ENCODE measurements around the gene RAD51B.
A peak's percentile ranks its signal among the peaks of the same experiment; 100 is the strongest.

The RAD51B gene

GRCh38 chr14:68616221-68616902 is 796.8 kb downstream of the RAD51B start:
- no peak for TF ChIP-seq ZNF274 (IDR thresholded peaks at IDR 0.05; ENCODE audit: low read depth, low read length)
- no peak overlapping the region for H3K4me3 ChIP-seq (ENCODE audit: low read length)

GRCh38 chr14:68619790-68620574 is 800.4 kb downstream of the RAD51B start:
- H3K4me3 ChIP-seq (ENCODE audit: low read length): no peak overlapping the region
- TF ChIP-seq ZNF274 (IDR thresholded peaks at IDR 0.05; ENCODE audit: low read depth, low read length): no peak

GRCh38 chr14:68621400-68622365 is 802.1 kb downstream of the RAD51B start:
- H3K4me3 ChIP-seq (ENCODE audit: low read length): no peak overlapping the region
- TF ChIP-seq ZNF274 (IDR thresholded peaks at IDR 0.05; ENCODE audit: low read depth, low read length): no peak

- no peak overlapping the region for H3K4me3 ChIP-seq (ENCODE audit: low read length)
- no peak for TF ChIP-seq ZNF274 (IDR thresholded peaks at IDR 0.05; ENCODE audit: low read depth, low read length)
Observed at GRCh38 chr14:68622856-68623255, 803.3 kb downstream of the RAD51B start.

GRCh38 chr14:68623307-68623706 is 803.7 kb downstream of the RAD51B start:
- no peak overlapping the region for H3K4me3 ChIP-seq (ENCODE audit: low read length)
- no peak for TF ChIP-seq ZNF274 (IDR thresholded peaks at IDR 0.05; ENCODE audit: low read depth, low read length)

- H3K4me3 ChIP-seq (ENCODE audit: low read length): no peak overlapping the region
- no peak for TF ChIP-seq ZNF274 (IDR thresholded peaks at IDR 0.05; ENCODE audit: low read depth, low read length)
Observed at GRCh38 chr14:68623826-68624225, 804.2 kb downstream of the RAD51B start.

- H3K4me3 ChIP-seq (ENCODE audit: low read length): no peak overlapping the region
- no peak for TF ChIP-seq ZNF274 (IDR thresholded peaks at IDR 0.05; ENCODE audit: low read depth, low read length)
Observed at GRCh38 chr14:68624541-68625220, 805.1 kb downstream of the RAD51B start.

- TF ChIP-seq ZNF274 (IDR thresholded peaks at IDR 0.05; ENCODE audit: low read depth, low read length): no peak
Observed at GRCh38 chr14:68625366-68626090, 805.9 kb downstream of the RAD51B start.

GRCh38 chr14:68626386-68626785 is 806.8 kb downstream of the RAD51B start:
- no peak for TF ChIP-seq ZNF274 (IDR thresholded peaks at IDR 0.05; ENCODE audit: low read depth, low read length)
- no peak overlapping the region for H3K4me3 ChIP-seq (ENCODE audit: low read length)

More at GRCh38 chr14:68625366-68626090, 805.9 kb downstream of the RAD51B start:
- H3K4me3 ChIP-seq (ENCODE audit: low read length): no peak overlapping the region

- H3K4me3 ChIP-seq (ENCODE audit: low read length): no peak overlapping the region
- no peak for TF ChIP-seq ZNF274 (IDR thresholded peaks at IDR 0.05; ENCODE audit: low read depth, low read length)
Observed at GRCh38 chr14:68627050-68627867, 807.7 kb downstream of the RAD51B start.

- TF ChIP-seq ZNF274 (IDR thresholded peaks at IDR 0.05; ENCODE audit: low read depth, low read length): no peak
- peak overlapping the region; percentile 14; the same call in 1 of the 2 replicates for H3K4me3 ChIP-seq (ENCODE audit: low read length)
Observed at GRCh38 chr14:68627868-68628604, 808.5 kb downstream of the RAD51B start.
